Dedifferentiated amniotic fluid mesenchymal stem cell (primary cell): ENCODE results near the gene ZNF467.

Experiments used
- DNase-seq: peaks from one replicate; pipeline ENCODE4 v3.0.0-alpha.2; 2016; ENCODE audit errors: extremely low spot score

ZNF467 gene

GRCh38 chr7:149808311-149808710, 34.9 kb upstream of the ZNF467 start:
- DNase-seq, result no peak

GRCh38 chr7:149806726-149807125, 33.3 kb upstream of the ZNF467 start:
- DNase-seq, result no peak

DNA sequence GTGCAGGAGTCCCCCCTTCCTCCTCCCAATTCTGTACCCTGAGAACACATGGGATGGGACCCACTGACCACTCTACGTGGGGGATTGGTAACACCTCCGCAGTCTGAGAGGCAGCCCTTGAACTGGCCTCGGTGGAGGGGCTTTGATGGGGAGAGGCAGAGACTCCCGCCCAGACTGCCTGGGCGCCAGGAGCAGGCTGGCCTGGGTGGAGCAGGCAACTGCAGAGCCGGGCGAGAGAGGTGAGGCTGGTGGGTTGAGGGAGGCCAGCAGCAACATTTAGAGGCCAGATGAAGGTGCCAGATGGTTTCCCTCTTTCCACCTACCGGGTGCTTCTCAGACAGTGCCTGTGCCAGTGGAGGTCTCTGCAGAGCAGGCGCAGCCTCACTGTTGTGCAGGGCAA, 30.7 kb upstream of the ZNF467 start:
- DNase-seq, result no peak

DNA sequence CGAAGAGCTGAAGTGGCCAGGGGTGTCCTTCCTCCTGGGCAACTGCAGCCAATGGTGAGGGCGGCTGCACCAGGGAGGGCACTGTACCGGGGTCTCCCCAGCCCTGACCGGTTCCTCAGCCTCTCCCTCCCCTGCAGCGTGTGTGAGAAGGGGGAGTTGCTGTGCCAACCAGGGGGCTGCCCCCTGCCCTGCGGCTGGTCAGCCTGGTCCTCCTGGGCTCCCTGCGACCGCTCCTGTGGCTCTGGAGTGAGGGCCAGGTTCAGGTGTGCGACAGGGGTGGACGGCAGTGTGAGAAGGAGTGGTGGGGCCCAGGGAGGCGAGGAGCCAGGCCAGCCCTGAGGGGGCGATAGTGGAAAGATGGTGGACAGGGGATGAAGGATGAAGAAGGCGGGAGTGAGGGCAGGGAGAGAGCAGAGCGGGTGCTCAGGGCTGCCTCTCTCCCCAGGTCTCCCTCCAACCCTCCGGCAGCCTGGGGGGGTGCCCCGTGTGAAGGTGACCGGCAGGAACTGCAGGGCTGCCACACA, 30.2 kb upstream of the ZNF467 start:
- no peak for DNase-seq

GRCh38 chr7:149802966-149803365, 29.6 kb upstream of the ZNF467 start:
- DNase-seq, result no peak

DNA sequence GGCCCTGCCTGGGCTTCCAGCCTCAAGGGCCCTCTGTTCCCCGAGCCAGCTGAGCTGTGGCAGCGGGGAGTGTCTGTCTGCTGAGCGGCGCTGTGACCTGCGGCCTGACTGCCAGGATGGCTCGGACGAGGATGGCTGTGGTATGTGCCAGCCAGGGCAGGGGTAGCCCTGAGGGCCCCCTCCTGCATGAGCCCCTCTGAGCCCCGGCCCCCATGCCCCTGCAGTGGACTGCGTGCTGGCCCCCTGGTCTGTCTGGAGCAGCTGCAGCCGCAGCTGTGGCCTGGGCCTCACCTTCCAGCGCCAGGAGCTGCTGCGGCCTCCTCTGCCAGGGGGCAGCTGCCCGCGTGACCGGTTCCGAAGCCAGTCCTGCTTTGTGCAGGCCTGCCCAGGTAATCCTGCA, 28.4 kb upstream of the ZNF467 start:
- no peak for DNase-seq

GRCh38 chr7:149801002-149801566, 27.7 kb upstream of the ZNF467 start:
- no peak for DNase-seq

- no peak for DNase-seq
Observed at GRCh38 chr7:149800169-149800555, 26.8 kb upstream of the ZNF467 start.

GRCh38 chr7:149799397-149800168, 26.2 kb upstream of the ZNF467 start:
- no peak for DNase-seq

DNA sequence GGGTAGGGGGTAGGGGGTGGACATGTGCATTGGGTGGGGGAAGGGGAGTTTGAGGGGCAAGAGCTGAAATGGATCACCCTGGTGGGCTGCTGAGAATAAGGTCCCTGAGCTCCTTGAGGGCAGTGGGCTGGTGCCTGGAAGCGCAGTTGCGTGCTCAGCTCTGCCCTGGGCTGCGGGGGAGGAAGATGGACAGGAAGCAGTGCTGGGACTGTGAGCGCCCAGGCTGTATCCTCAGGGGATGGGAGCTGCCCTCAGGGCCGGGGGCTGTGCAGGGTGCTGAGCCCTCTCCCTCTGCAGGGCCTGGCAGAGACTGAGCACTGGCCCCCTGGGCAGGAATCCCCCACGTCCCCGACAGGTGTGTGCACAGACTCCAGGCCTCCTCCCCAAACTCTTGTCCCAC, 24.4 kb upstream of the ZNF467 start:
- DNase-seq, result no peak

DNA sequence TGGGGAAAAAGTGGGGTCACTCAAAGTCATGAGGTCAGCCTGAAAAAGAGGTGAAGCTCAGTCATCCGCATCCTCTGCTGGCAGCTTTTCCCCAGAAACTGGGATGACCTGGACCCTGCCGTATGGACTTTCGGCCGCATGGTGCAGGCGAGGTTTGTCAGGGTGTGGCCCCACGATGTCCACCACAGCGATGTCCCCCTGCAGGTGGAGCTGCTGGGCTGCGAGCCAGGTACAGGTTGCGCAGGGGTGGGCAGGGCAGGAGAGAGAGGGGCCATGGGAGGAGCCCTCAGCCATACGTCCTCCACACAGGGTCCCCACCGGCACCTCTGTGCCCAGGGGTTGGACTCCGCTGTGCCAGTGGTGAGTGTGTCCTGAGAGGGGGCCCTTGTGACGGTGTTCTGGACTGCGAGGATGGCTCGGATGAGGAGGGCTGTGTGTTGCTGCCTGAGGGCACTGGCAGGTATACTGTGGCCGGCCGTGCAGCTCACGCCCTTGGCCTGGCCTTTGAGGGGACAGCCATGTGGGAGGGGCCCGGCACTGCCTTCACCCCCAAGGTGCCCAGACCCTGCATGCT, 23.0 kb upstream of the ZNF467 start:
- no peak for DNase-seq

DNA sequence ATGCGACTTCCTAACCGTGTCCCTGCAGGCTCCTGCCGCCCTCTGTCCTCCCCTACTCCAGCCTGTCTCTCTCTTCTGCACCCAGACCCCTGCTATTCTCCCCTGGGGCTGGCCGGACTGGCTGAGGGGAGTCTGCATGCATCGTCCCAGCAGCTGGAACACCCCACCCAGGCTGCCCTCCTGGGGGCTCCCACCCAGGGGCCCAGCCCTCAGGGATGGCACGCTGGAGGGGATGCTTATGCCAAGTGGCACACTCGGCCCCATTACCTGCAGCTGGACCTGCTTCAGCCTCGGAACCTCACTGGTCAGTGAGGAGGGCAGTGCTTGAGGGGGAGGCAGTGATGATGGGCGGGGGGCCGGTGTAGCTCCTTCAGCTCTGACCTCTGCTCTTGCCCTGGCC, 21.7 kb upstream of the ZNF467 start:
- no peak for DNase-seq

- no peak for DNase-seq
Observed at GRCh38 chr7:149794661-149795060, 21.3 kb upstream of the ZNF467 start.

DNA sequence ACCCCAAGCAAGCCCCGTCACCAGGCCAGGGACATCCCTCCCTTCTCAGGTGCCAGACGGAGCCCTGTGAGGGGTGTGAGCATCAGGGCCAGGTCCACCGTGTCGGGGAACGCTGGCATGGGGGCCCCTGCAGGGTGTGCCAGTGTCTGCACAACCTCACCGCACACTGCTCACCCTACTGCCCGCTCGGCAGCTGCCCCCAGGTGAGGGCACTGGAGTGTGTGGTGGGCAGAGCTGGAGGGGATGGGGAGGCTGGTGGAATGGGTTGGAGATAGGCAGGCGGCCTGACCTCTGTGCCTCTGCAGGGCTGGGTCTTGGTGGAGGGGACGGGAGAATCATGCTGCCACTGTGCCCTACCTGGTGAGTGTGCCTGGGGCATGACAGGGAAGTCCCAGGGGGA, 19.9 kb upstream of the ZNF467 start:
- no peak for DNase-seq

DNA sequence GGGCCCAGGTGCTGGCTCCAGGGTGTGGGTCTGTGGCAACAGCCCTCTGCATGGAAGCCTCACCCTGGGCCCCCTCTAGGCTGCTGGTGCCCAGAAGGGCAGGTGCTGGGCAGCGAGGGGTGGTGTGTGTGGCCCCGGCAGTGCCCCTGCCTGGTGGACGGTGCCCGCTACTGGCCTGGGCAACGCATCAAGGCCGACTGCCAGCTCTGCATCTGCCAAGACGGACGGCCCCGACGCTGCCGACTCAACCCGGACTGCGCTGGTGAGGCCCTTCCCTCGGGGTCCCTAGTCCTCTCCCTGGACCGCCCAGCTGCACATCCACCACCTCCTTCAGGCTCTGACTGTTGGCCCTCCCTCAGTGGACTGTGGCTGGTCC, 18.8 kb upstream of the ZNF467 start:
- no peak for DNase-seq

GRCh38 chr7:149791411-149792219, 18.2 kb upstream of the ZNF467 start:
- DNase-seq, result no peak

DNA sequence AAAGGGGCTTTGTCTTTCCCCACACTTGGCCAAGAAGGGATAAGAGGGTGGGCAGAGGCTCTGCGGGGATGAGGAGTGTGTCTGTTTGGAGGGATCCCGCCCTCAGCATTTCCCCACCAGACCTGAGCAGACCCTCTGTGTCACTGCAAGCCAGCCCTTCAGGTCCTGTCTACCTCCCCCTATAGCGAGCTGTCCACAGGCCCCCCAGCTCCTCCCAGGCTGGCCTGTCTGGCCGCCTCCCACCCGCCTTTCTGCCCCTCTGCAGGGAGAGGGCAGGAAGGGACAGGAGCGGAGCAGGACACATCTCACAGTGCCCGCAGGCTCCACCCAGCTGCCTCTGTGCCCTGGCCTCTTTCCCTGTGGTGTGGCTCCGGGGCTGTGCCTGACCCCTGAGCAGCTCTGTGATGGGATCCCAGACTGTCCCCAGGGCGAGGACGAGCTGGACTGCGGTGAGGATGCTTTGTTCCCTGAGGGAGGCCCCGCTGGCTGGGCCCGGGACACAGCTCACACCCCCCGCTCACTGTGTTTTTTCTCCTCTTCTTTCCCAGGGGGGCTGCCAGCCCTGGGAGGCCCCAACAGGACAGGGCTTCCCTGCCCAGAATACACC, 17.5 kb upstream of the ZNF467 start:
- DNase-seq, result no peak

GRCh38 chr7:149790146-149790548, 16.8 kb upstream of the ZNF467 start:
- DNase-seq, result no peak

DNA sequence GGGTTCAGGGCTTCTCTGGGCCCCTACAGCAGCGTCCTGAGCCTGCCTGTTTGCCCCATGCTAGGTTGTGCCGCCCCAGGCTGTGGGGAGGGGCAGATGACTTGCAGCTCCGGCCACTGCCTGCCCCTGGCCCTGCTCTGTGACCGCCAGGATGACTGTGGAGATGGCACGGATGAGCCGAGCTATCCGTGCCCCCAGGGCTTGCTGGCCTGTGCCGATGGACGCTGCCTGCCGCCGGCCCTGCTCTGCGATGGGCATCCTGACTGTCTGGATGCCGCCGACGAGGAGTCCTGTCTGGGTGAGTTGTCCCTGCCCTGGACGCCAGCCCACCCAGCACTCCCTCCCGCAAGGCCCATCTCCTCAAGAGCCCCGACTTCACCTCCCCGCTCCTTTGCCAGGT, 15.7 kb upstream of the ZNF467 start:
- no peak for DNase-seq

DNA sequence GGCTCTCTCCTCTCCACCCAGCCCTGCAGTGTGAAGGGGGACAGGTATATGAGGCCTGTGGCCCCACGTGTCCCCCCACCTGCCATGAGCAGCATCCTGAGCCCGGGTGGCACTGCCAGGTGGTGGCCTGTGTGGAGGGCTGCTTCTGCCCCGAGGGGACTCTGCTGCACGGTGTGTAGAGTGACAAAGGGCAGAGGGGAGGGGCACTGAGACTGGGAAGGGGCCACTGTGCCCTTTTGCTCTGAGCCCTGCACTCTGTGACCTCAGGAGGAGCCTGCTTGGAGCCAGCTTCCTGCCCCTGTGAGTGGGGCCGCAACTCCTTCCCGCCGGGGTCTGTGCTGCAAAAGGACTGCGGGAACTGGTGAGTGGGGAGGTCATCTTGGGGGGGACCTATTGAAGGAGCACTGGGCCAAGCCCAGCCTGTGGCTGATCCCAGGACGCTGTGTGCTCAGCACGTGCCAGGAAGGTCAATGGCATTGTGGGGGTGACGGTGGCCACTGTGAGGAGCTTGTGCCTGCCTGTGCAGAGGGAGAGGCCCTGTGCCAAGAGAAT, 15.0 kb upstream of the ZNF467 start:
- no peak for DNase-seq

DNA sequence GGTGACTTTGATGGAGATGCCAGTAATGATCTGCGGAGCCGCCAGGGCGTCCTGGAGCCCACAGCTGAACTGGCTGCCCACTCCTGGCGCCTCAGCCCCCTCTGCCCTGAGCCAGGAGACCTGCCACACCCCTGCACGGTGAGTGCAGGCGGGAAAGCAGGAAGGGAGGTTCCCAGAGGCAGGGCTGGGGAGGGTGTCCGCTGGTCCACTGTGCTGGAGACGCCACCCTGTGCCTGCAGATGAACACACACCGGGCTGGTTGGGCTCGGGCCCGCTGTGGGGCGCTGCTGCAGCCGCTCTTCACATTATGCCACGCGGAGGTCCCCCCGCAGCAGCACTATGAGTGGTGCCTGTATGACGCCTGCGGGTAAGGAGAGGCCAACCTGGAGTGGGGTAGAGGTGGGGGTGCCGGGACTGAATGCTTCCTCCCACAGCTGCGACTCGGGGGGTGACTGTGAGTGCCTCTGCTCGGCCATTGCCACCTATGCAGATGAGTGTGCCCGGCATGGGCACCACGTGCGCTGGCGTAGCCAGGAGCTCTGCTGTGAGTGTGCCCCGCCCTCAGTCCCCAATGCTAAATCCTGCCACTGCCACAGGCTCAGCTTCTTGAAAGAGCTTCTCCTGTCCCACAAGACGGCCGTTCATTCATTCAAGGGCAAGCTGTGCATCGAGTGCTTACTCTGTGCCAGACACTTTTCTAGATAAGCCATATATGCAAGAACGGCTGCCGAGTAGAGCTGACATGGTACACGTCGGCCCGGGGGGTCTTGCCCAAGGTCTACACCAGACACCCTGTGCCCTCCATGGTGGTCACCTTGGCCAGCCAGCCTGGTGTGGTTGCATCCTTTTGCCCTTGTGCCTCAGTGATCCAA, 14.3 kb upstream of the ZNF467 start:
- DNase-seq, result no peak
